Vagina (tissue), 2 donors: ENCODE results near the gene KLLN. TPM values are rescaled to one million over a fixed set of nuclear protein-coding genes. Genes with fewer than 3 reads are reported as not detected.

Experiments
- DNase-seq, 2 donors: peaks; one replicate each; pipeline ENCODE4 v3.0.0-alpha.2; 2017; ENCODE audit errors: extremely low spot score in 2 of 2
- H3K27ac ChIP-seq: fragments of 200-600 bp; sonication (generic); one replicate; pipeline ENCODE4 v1.5.1; 2019
- H3K27me3 ChIP-seq: fragments of 200-600 bp; sonication (generic); one replicate; pipeline ENCODE4 v1.5.1; 2019
- H3K36me3 ChIP-seq, 2 donors: fragments of 200-600 bp; sonication (generic); one replicate each; pipeline ENCODE4 v1.5.1; 2017 to 2019
- H3K4me1 ChIP-seq: fragments of 200-600 bp; sonication (generic); one replicate; pipeline ENCODE4 v1.5.1; 2019
- H3K4me3 ChIP-seq, 2 donors: fragments of 200-600 bp; sonication (generic); 1 replicate in 1 of 2; 2 replicates in 1 of 2; pipeline ENCODE4 v1.5.1; 2016 to 2019
- H3K9me3 ChIP-seq: fragments of 200-600 bp; sonication (generic); one replicate; pipeline ENCODE4 v1.5.1; 2019
- POLR2A ChIP-seq, 2 donors: fragments of 450-650 bp; IDR thresholded peaks; one replicate each; pipeline ENCODE4 v1.6.1; 2017; ENCODE audit warnings: antibody characterized with exemption in 2 of 2, mild to moderate bottlenecking in 2 of 2, moderate library complexity in 2 of 2
- POLR2AphosphoS5 ChIP-seq, 2 donors: sonication (generic); formaldehyde crosslinking; IDR thresholded peaks; one replicate each; pipeline ENCODE4 v1.9.0; 2017; ENCODE audit warnings: antibody characterized with exemption in 2 of 2, mild to moderate bottlenecking in 2 of 2, low read depth in 1 of 2; ENCODE audit not compliant: insufficient read depth in 1 of 2
- intact Hi-C: fragments of 100-400 bp; cut with DNase I; formaldehyde crosslinking; loops from one replicate; pipeline ENCODE4 v1.15.1; 2023
- total RNA-seq: library from RNA; depleted of rRNA; stranded (reverse); fragments of >200 nt; gene quantifications from one replicate; pipeline ENCODE4 v1.2.3, GENCODE V29; 2016
- TF ChIP-seq, protein P1 (sequence below), 3 experiments: fragments of 450-650 bp in 2 of 3; fragments of 200-600 bp in 1 of 3; sonication (generic) in 1 of 3; IDR thresholded peaks; one replicate each; pipeline ENCODE4 v1.5.1; 2017 to 2019; ENCODE audit warnings: antibody characterized with exemption in 3 of 3, mild to moderate bottlenecking in 2 of 3, moderate library complexity in 2 of 3

The KLLN gene
- total RNA-seq, 1 donor from 2014 or later = 0.25 TPM

GRCh38 chr10:87880336-87880735 lies 17.0 kb upstream of the KLLN start:
- no peak overlapping the region for H3K4me3 ChIP-seq
- no peak overlapping the region for H3K27ac ChIP-seq
- no peak for DNase-seq
- H3K9me3 ChIP-seq = no peaks in the 10 kb centered on the region
- no peaks in the 10 kb centered on the region for H3K27me3 ChIP-seq
- intact Hi-C loops = no loop called here
- H3K4me1 ChIP-seq = peaks cover 57% of the 10 kb centered on the region
- H3K36me3 ChIP-seq = peaks cover 0 to 8% of the 10 kb centered on the region in 2 donors
- TF ChIP-seq POLR2A (IDR thresholded peaks at IDR 0.05) (no peak), POLR2AphosphoS5 (IDR thresholded peaks at IDR 0.05; ENCODE audit: insufficient read depth in 1 of 2, low read depth in 1 of 2) (no peak)
- TF ChIP-seq, protein P1, sequence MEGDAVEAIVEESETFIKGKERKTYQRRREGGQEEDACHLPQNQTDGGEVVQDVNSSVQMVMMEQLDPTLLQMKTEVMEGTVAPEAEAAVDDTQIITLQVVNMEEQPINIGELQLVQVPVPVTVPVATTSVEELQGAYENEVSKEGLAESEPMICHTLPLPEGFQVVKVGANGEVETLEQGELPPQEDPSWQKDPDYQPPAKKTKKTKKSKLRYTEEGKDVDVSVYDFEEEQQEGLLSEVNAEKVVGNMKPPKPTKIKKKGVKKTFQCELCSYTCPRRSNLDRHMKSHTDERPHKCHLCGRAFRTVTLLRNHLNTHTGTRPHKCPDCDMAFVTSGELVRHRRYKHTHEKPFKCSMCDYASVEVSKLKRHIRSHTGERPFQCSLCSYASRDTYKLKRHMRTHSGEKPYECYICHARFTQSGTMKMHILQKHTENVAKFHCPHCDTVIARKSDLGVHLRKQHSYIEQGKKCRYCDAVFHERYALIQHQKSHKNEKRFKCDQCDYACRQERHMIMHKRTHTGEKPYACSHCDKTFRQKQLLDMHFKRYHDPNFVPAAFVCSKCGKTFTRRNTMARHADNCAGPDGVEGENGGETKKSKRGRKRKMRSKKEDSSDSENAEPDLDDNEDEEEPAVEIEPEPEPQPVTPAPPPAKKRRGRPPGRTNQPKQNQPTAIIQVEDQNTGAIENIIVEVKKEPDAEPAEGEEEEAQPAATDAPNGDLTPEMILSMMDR (IDR thresholded peaks at IDR 0.05) = no peak

DNA sequence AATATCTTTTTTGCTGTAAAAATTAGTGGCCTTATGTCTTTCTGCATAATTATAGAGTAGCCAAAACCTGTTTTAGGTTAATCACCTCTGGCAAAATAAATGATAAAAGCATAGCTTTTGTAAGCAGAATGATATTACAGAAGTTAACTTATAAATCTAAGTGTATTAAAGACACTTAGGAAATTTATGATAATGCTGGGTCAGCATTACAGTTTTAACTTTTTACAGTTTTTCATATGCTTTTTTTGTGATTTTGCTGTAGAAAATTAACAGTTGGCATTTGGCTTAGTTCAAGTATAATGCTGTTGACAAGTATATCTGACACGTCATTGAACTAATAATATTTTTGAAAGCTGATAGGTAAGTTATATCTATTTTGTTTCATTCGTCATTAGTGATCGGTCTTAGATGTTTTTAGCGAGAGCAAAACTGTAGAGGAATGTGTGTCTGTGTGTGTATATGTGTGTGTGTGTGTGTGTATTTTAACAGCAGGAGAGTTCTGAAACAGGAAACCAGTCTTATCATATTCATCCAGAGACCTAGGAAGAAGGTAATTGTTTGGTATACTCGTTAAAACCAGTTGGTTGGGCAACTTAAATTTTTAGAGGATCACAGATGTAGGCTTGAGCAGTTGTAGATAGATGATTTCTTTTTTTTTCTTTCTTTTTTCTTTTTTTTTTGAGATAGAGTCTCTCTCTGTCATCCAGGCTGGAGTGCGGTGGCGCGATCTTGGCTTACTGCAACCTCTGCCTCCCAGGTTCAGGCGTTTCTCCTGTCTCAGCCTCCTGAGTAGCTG lies 15.5 kb upstream of the KLLN start:
- Histone ChIP-seq H3K4me1 (peaks cover 67% of the 10 kb centered on the region), H3K27me3 (no peaks in the 10 kb centered on the region), H3K9me3 (no peaks in the 10 kb centered on the region), H3K27ac (peak overlapping the region; percentile 63), H3K4me3 (peak overlapping the region in 1 of 2 donors; percentile 5), H3K36me3 (peaks cover 0 to 8% of the 10 kb centered on the region in 2 donors)
- DNase-seq = no peak
- TF ChIP-seq POLR2A (IDR thresholded peaks at IDR 0.05) = no peak
- TF ChIP-seq, protein P1 (IDR thresholded peaks at IDR 0.05) = no peak
- TF ChIP-seq POLR2AphosphoS5 (IDR thresholded peaks at IDR 0.05; ENCODE audit: insufficient read depth in 1 of 2, low read depth in 1 of 2) = no peak
- intact Hi-C loops = no loop called here

- intact Hi-C loops = no loop called here
- H3K9me3 ChIP-seq = no peaks in the 10 kb centered on the region
- H3K27me3 ChIP-seq = no peaks in the 10 kb centered on the region
- TF ChIP-seq POLR2A (IDR thresholded peaks at IDR 0.05) = no peak
- TF ChIP-seq, protein P1 (IDR thresholded peaks at IDR 0.05) = no peak
- TF ChIP-seq POLR2AphosphoS5 (IDR thresholded peaks at IDR 0.05; ENCODE audit: insufficient read depth in 1 of 2, low read depth in 1 of 2) = peak in 1 of 2 donors; percentile 13
- H3K4me3 ChIP-seq = peak overlapping the region in 1 of 2 donors; percentile 18
- peaks cover 0 to 5% of the 10 kb centered on the region in 2 donors for H3K36me3 ChIP-seq
- peak overlapping the region; percentile 44 for H3K27ac ChIP-seq
- DNase-seq = no peak
- peaks cover 73% of the 10 kb centered on the region for H3K4me1 ChIP-seq
These were observed 12.7 kb upstream of the KLLN start for GRCh38 chr10:87875929-87876571.

GRCh38 chr10:87873656-87874055 lies 10.3 kb upstream of the KLLN start:
- intact Hi-C loops = no loop called here
- Histone ChIP-seq H3K4me3 (peak overlapping the region; percentile 4 to 18), H3K9me3 (no peaks in the 10 kb centered on the region), H3K27me3 (no peaks in the 10 kb centered on the region), H3K36me3 (no peaks in the 10 kb centered on the region), H3K27ac (peak overlapping the region; percentile 99), H3K4me1 (peaks cover 77% of the 10 kb centered on the region)
- TF ChIP-seq POLR2AphosphoS5 (IDR thresholded peaks at IDR 0.05; ENCODE audit: insufficient read depth in 1 of 2, low read depth in 1 of 2) = no peak
- TF ChIP-seq, protein P1 (IDR thresholded peaks at IDR 0.05) = no peak
- no peak for TF ChIP-seq POLR2A (IDR thresholded peaks at IDR 0.05)
- no peak for DNase-seq

GRCh38 chr10:87872828-87873227 lies 9.5 kb upstream of the KLLN start:
- Histone ChIP-seq H3K4me1 (peaks cover 83% of the 10 kb centered on the region), H3K4me3 (peak overlapping the region; percentile 4 to 18), H3K27ac (peak overlapping the region; percentile 99), H3K9me3 (no peaks in the 10 kb centered on the region), H3K27me3 (no peaks in the 10 kb centered on the region), H3K36me3 (no peaks in the 10 kb centered on the region)
- intact Hi-C loops = no loop called here
- no peak for DNase-seq
- TF ChIP-seq POLR2AphosphoS5 (IDR thresholded peaks at IDR 0.05; ENCODE audit: insufficient read depth in 1 of 2, low read depth in 1 of 2) (no peak), POLR2A (IDR thresholded peaks at IDR 0.05) (no peak)
- TF ChIP-seq, protein P1 (IDR thresholded peaks at IDR 0.05) = no peak
